GM23338 (cell line): ENCODE data around the gene CNRIP1.

Source experiments
- JUNB ChIP-seq: IDR thresholded peaks from one replicate; pipeline ENCODE4 v1.6.1; 2016; ENCODE audit warnings: antibody characterized with exemption; ENCODE audit not compliant: unreplicated experiment
- POLR2AphosphoS5 ChIP-seq: IDR thresholded peaks from 2 replicates; pipeline ENCODE4 v1.6.1; 2016; ENCODE audit warnings: antibody characterized with exemption, low read depth
- ZNF114 ChIP-seq: fragments of 250-450 bp; sonication (Bioruptor Pico); IDR thresholded peaks from 2 replicates; pipeline ENCODE4 v1.5.0; 2020; ENCODE audit warnings: mild to moderate bottlenecking, moderate library complexity

DNA sequence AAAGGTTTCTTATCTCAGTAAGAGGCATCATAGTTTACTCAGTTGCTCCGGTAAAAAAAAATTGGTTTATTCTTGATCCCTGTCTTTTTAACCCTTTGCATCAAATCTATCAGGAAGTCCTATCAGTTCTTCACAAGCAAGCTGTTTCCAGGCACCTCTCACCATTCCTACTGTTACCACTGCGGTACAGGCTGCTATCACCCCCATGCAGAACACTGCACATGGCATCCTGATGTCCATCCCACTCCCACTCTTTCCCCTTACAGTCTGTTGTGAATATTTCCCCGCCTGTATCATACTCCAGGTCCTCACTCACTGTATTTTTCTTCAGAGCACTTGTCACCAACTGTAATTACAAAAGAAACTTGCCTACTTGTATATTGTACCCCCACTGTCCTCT, 5.3 kb upstream of the CNRIP1 start:
- no peak for TF ChIP-seq POLR2AphosphoS5
- TF ChIP-seq JUNB = no peak
- no peak for TF ChIP-seq ZNF114 (CRISPR knock-in tag)
